Measurements from ENCODE around the gene SOST.
"Not testable (repeated sequence)": the region's sequence is repeated elsewhere in the genome, so short reads cannot be mapped to it uniquely, and the experiment has no call there.

Gene SOST

DNA sequence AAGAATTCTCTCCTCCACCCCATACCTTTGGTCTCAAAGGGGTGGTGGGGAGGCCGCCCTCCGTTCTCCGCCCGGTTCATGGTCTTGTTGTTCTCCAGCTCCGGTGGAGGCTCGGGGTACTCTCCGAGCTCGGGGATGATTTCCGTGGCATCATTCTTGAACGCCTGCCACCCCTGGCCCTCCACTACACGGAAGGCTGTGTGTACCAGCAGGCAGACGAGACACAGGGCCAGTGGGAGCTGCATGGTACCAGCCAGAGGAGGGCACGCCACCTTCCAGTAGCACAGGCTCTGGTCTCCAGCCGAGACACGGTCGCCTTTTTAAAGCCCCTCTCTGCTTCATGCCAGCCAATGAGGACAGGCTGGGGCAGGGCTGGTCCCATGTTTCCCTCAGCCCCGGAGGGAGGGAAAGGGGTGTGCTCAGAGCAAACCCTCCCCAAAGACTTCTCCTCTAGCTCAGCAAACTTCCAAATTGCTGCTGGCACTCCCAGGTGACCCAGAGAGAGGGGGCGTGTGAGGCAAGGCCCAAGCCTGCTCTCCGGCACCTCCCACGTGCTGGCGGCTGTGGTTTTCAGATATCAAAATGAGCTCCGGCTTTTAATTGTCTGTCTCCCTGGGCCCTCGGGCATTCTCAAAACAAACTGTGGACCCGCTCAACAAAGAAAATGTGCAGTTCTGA is at the start of gene SOST:
Gene SOST, minus strand, starts transcription at position 295 of the 678 bp plus-strand sequence. Its CDS starts 50 bp downstream, at position 245.
- Histone ChIP-seq H3K36me3 (ENCODE audit: control insufficient read depth, insufficient read depth, low read length, severe bottlenecking) (no peaks in the 10 kb centered on the region), H3K4me1 (ENCODE audit: control insufficient read depth, insufficient read depth, low read length) (peaks cover 4% of the 10 kb centered on the region), H3K9ac (ENCODE audit: low read length) (no peak within 1 kb of the TSS), H3K27me3 (replicated peaks; ENCODE audit: control insufficient read depth, insufficient read depth, low read length) (peaks cover 45% of the 10 kb centered on the region), H3K4me3 (ENCODE audit: low read length) (no peak within 1 kb of the TSS), H3K9me3 (ENCODE audit: control insufficient read depth, low read length) (no peaks in the 10 kb centered on the region)
- no peak for DNase-seq (ENCODE audit: low read depth)

DNA sequence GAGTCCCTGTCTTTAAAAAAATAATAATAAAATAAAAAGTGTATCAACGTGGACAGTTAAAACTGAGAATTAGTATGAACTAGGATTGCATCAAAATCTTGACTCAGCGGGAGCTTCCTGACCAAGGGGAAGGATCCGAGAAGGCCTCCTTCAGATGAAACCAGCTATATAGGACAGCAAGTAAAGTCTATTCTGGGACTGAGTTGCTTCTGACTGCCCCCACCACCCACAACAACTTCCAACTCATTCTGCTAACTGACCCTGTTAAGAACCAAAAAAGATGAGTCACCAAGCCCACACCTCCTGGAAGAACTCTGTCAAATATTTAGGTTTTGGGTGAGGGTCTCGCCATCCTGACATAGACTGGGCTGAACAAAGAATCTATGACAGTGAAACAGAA is 49.5 kb upstream of the SOST start:
- Histone ChIP-seq H3K4me1 (ENCODE audit: control insufficient read depth, insufficient read depth, low read length) (no peaks in the 10 kb centered on the region), H3K36me3 (ENCODE audit: control insufficient read depth, insufficient read depth, low read length, severe bottlenecking) (peaks cover 54% of the 10 kb centered on the region), H3K9me3 (ENCODE audit: control insufficient read depth, low read length) (no peaks in the 10 kb centered on the region), H3K27me3 (replicated peaks; ENCODE audit: control insufficient read depth, insufficient read depth, low read length) (no peaks in the 10 kb centered on the region), H3K9ac (ENCODE audit: low read length) (no peak overlapping the region), H3K4me3 (ENCODE audit: low read length) (no peak overlapping the region)
- DNase-seq (ENCODE audit: low read depth) = no peak

DNA sequence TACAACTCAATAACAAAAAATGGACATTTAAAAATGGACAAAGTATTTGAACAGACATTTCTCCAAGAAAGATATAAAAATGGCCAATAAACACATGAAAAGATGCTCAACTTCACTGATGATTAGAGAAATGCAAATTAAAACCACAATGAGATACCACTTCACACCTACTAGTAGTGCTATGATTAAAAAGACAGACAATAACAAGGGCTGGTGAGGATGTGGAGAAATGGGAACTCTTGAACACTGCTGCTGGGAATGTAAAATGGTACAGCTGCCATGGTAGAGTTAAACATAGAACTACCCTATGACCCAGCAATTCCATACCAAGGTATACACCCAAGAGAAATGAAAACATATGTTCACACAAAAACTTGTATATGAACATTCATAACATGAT is 46.5 kb upstream of the SOST start:
- DNase-seq (ENCODE audit: low read depth) = no peak
- peaks cover 34% of the 10 kb centered on the region for H3K36me3 ChIP-seq (ENCODE audit: control insufficient read depth, insufficient read depth, low read length, severe bottlenecking)
- H3K9me3 ChIP-seq (ENCODE audit: control insufficient read depth, low read length) = no peaks in the 10 kb centered on the region
- H3K4me3 ChIP-seq (ENCODE audit: low read length) = no peak overlapping the region
- H3K27me3 ChIP-seq (replicated peaks; ENCODE audit: control insufficient read depth, insufficient read depth, low read length) = no peaks in the 10 kb centered on the region
- H3K9ac ChIP-seq (ENCODE audit: low read length) = no peak overlapping the region
- no peaks in the 10 kb centered on the region for H3K4me1 ChIP-seq (ENCODE audit: control insufficient read depth, insufficient read depth, low read length)

DNA sequence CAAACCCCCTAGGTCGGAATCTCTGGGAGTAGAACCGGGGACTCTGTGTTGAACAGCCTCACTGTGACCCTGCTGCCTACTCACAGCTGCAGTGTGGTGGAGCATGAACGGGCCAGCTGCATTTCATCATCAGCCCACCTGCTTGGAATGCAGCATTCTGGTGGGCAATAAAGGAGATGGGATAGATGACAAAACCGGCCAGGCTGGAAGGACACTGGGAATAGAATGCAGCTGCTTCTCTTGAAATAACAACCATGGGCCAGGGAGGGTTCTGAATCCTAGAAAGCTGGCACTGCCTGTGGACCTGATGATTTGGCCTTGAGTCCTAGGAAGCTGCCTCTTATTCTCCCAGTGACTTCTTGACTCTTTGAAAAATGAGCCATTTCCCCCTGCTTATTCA is 45.2 kb upstream of the SOST start:
- Histone ChIP-seq H3K4me1 (ENCODE audit: control insufficient read depth, insufficient read depth, low read length) (no peaks in the 10 kb centered on the region), H3K27me3 (replicated peaks; ENCODE audit: control insufficient read depth, insufficient read depth, low read length) (no peaks in the 10 kb centered on the region), H3K4me3 (ENCODE audit: low read length) (no peak overlapping the region), H3K36me3 (ENCODE audit: control insufficient read depth, insufficient read depth, low read length, severe bottlenecking) (peaks cover 27% of the 10 kb centered on the region), H3K9ac (ENCODE audit: low read length) (no peak overlapping the region), H3K9me3 (ENCODE audit: control insufficient read depth, low read length) (no peaks in the 10 kb centered on the region)
- no peak for DNase-seq (ENCODE audit: low read depth)

DNA sequence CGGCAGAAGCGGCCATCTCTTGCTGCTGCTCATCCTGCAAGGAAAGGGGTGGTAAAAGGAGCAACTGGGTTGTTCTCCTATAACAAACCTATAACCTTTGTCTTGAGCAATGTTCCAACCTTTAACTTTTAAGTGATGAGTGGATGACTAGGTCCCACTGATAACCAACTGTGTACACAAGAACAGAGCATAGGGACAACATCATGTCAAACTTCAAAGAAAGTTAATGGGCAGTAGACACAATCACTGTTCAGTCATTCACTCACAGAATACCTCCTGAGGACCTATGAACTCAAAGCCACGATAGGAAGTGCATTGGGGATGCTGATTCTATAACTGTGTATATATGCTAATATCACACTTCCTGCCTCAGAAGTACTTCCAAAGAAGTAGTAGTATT is 43.3 kb upstream of the SOST start:
- no peak overlapping the region for H3K4me3 ChIP-seq (ENCODE audit: low read length)
- H3K9ac ChIP-seq (ENCODE audit: low read length) = no peak overlapping the region
- no peaks in the 10 kb centered on the region for H3K27me3 ChIP-seq (replicated peaks; ENCODE audit: control insufficient read depth, insufficient read depth, low read length)
- H3K36me3 ChIP-seq (ENCODE audit: control insufficient read depth, insufficient read depth, low read length, severe bottlenecking) = peaks cover 17% of the 10 kb centered on the region
- no peak for DNase-seq (ENCODE audit: low read depth)
- H3K4me1 ChIP-seq (ENCODE audit: control insufficient read depth, insufficient read depth, low read length) = no peaks in the 10 kb centered on the region
- no peaks in the 10 kb centered on the region for H3K9me3 ChIP-seq (ENCODE audit: control insufficient read depth, low read length)

DNA sequence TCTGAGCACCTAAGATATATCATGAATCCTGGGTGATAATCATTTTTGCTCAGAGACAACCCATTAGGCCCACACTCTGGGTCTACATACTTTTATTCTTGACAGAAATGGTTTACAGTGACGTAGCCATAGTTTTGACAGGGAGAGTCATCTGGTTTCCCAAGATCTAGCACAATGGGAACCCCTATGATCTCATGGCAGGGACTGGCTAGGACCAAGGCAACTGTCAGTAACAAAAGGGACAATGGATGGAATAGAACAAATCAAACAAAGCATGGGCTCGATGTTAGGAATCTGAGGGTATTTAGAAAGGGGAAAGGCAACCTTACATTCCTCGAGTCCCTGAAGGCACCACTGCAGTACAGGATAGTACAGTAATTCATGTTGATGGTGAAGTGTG is 42.1 kb upstream of the SOST start:
- H3K4me3 ChIP-seq (ENCODE audit: low read length) = no peak overlapping the region
- H3K9ac ChIP-seq (ENCODE audit: low read length) = no peak overlapping the region
- no peaks in the 10 kb centered on the region for H3K27me3 ChIP-seq (replicated peaks; ENCODE audit: control insufficient read depth, insufficient read depth, low read length)
- no peaks in the 10 kb centered on the region for H3K4me1 ChIP-seq (ENCODE audit: control insufficient read depth, insufficient read depth, low read length)
- peaks cover 12% of the 10 kb centered on the region for H3K36me3 ChIP-seq (ENCODE audit: control insufficient read depth, insufficient read depth, low read length, severe bottlenecking)
- no peak for DNase-seq (ENCODE audit: low read depth)
- no peaks in the 10 kb centered on the region for H3K9me3 ChIP-seq (ENCODE audit: control insufficient read depth, low read length)

DNA sequence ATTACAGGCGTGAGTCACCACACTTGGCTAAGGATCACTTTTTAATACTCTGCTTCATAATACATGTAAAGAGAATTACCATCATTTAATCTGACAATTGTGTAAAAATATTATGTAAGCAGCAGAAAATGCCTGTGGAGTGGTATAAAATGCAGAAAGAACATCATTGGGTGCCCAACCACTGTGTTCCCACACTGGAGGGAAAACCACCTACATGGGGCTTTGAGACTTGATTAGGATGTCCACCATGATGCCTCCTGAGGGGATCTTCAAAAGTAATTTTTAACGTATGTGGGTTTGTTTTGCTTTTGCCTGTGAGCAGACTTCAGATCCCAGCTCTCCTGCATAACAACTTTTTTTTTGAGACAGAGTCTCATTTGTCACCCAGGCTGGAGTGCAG is 40.5 kb upstream of the SOST start:
- H3K4me3 ChIP-seq (ENCODE audit: low read length) = no peak overlapping the region
- H3K27me3 ChIP-seq (replicated peaks; ENCODE audit: control insufficient read depth, insufficient read depth, low read length) = no peaks in the 10 kb centered on the region
- H3K36me3 ChIP-seq (ENCODE audit: control insufficient read depth, insufficient read depth, low read length, severe bottlenecking) = peaks cover 8% of the 10 kb centered on the region
- H3K4me1 ChIP-seq (ENCODE audit: control insufficient read depth, insufficient read depth, low read length) = no peaks in the 10 kb centered on the region
- no peak for DNase-seq (ENCODE audit: low read depth)
- H3K9me3 ChIP-seq (ENCODE audit: control insufficient read depth, low read length) = no peaks in the 10 kb centered on the region
- H3K9ac ChIP-seq (ENCODE audit: low read length) = no peak overlapping the region

DNA sequence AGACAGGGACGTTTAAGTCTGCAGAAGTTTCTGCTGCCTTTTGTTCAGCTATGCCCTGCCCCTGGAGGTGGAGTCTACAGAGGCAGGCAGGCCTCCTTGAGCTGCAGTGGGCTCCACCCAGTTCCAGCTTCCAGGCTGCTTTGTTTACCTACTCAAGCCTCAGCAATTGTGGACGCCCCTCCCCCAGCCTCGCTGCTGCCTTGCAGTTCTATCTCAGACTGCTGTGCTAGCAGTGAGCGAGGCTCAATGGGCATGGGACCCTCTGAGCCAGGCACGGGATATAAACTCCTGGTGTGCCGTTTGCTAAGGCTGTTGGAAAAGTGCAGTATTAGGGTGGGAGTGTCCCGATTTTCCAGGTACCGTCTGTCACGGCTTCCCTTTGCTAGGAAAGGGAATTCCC is 39.4 kb upstream of the SOST start:
- not testable (repeated sequence) for DNase-seq (ENCODE audit: low read depth); H3K4me3 ChIP-seq (ENCODE audit: low read length); H3K4me1 ChIP-seq (ENCODE audit: control insufficient read depth, insufficient read depth, low read length); H3K27me3 ChIP-seq (replicated peaks; ENCODE audit: control insufficient read depth, insufficient read depth, low read length); H3K36me3 ChIP-seq (ENCODE audit: control insufficient read depth, insufficient read depth, low read length, severe bottlenecking); H3K9ac ChIP-seq (ENCODE audit: low read length); H3K9me3 ChIP-seq (ENCODE audit: control insufficient read depth, low read length)

DNA sequence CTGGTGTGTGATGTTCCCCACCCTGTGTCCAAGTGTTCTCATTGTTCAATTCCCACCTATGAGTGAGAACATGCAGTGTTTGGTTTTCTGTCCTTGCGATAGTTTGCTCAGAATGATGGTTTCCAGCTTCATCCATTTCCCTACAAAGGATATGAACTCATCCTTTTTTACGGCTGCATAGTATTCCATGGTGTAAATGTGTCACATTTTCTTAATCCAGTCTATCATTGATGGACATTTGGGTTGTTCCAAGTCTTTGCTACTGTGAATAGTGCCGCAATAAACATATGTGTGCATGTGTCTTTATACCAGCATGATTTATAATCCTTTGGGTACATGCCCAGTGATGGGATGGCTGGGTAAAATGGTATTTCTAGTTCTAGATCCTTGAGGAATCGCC is 34.1 kb upstream of the SOST start:
- DNase-seq (ENCODE audit: low read depth); H3K27me3 ChIP-seq (replicated peaks; ENCODE audit: control insufficient read depth, insufficient read depth, low read length); H3K4me1 ChIP-seq (ENCODE audit: control insufficient read depth, insufficient read depth, low read length); H3K36me3 ChIP-seq (ENCODE audit: control insufficient read depth, insufficient read depth, low read length, severe bottlenecking); H3K9ac ChIP-seq (ENCODE audit: low read length); H3K4me3 ChIP-seq (ENCODE audit: low read length); H3K9me3 ChIP-seq (ENCODE audit: control insufficient read depth, low read length): not testable (repeated sequence)

DNA sequence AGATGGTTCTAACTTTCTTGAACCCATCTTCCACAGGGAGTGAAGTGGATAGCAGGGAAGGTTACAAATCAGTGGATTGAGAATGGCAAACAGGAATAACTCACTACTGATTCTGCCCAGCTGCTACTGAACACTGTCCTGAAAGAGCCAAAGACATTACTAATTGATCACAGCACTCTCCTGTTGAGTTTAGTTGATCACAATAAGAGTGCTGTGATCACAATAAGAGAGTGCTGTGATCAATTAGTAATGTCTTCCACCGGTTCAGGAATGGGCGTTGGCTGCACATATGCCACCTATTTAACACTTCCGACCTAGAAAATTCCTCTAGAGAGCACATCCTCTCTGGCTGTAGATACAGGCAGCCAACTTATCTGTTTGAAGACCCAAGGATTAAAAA is 33.0 kb upstream of the SOST start:
- peak; percentile 24 for DNase-seq (ENCODE audit: low read depth)
- Histone ChIP-seq H3K4me3 (ENCODE audit: low read length) (no peak overlapping the region), H3K27me3 (replicated peaks; ENCODE audit: control insufficient read depth, insufficient read depth, low read length) (no peaks in the 10 kb centered on the region), H3K4me1 (ENCODE audit: control insufficient read depth, insufficient read depth, low read length) (peaks cover under 1% of the 10 kb centered on the region), H3K36me3 (ENCODE audit: control insufficient read depth, insufficient read depth, low read length, severe bottlenecking) (no peaks in the 10 kb centered on the region), H3K9me3 (ENCODE audit: control insufficient read depth, low read length) (no peaks in the 10 kb centered on the region), H3K9ac (ENCODE audit: low read length) (no peak overlapping the region)

DNA sequence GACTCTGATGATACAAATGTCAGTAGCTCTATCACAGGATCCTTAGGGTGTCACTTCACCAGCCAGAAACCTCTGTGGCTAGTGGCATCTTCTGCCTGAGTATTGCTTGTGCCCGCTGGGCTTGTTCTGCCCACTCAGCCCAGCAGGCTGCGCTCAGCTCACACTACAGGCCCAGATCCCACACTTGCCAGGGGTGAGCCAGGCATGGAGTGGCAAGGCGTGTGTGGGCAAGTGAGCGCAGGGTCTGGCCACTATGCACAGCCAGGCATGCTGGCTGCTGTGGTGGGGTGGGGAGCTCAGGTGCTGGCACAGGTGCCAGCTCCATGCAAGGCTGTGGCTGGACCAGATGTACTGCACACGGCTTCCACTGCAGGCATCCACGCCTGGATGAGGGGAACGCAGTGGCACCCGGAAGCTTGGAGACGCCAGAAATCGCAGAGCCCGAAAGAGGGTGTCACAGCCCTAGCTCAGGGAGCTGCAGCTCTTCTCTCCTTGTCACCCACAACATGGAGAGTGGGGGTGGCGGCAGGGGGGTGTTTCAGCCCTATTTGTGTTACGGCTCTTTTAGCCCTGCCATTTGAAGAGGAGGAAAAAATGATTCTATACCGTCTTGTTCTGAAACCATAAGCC is 31.8 kb upstream of the SOST start:
- Histone ChIP-seq H3K4me1 (ENCODE audit: control insufficient read depth, insufficient read depth, low read length) (peaks cover 5% of the 10 kb centered on the region), H3K36me3 (ENCODE audit: control insufficient read depth, insufficient read depth, low read length, severe bottlenecking) (no peaks in the 10 kb centered on the region), H3K9me3 (ENCODE audit: control insufficient read depth, low read length) (no peaks in the 10 kb centered on the region), H3K27me3 (replicated peaks; ENCODE audit: control insufficient read depth, insufficient read depth, low read length) (no peaks in the 10 kb centered on the region), H3K4me3 (ENCODE audit: low read length) (no peak overlapping the region), H3K9ac (ENCODE audit: low read length) (no peak overlapping the region)
- no peak for DNase-seq (ENCODE audit: low read depth)

DNA sequence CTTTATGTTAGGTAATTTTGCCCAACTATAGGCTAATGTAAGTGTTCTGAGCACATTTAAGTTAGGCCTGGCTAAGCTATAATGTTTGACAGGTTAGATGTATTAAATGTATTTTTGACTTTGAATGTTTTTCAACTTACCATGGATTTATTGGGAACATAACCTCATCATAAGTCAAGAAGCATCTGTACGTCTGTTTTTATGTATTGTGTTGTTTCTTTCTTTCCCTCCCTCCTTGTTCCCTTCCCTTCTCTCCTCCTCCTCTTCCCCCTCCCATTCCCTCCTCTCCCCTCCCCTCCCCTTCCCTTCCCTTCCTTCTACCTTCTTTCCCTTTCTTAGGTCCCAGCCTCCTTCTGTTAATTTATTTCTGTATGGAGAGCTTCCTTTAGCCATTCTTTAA is 30.9 kb upstream of the SOST start:
- Histone ChIP-seq H3K4me3 (ENCODE audit: low read length) (no peak overlapping the region), H3K4me1 (ENCODE audit: control insufficient read depth, insufficient read depth, low read length) (peaks cover 8% of the 10 kb centered on the region), H3K27me3 (replicated peaks; ENCODE audit: control insufficient read depth, insufficient read depth, low read length) (no peaks in the 10 kb centered on the region), H3K9me3 (ENCODE audit: control insufficient read depth, low read length) (no peaks in the 10 kb centered on the region), H3K9ac (ENCODE audit: low read length) (no peak overlapping the region), H3K36me3 (ENCODE audit: control insufficient read depth, insufficient read depth, low read length, severe bottlenecking) (no peaks in the 10 kb centered on the region)
- no peak for DNase-seq (ENCODE audit: low read depth)

Data from adipocyte (in vitro differentiated cells).